Thyroid gland (tissue), 4 donors: ENCODE results near the gene BTBD3.

Source experiments
- CTCF ChIP-seq, 6 experiments: fragments of 200-600 bp in 3 of 6; fragments of 450-650 bp in 3 of 6; sonication (generic) in 3 of 6; IDR thresholded peaks; one replicate each; pipeline ENCODE4 v1.5.1; 2016 to 2019; ENCODE audit warnings: antibody characterized with exemption in 6 of 6, mild to moderate bottlenecking in 2 of 6, inconsistent platforms in 1 of 6, moderate library complexity in 1 of 6
- POLR2A ChIP-seq, 2 donors: fragments of 450-650 bp; IDR thresholded peaks; one replicate each; pipeline ENCODE4 v1.6.1; 2017; ENCODE audit warnings: antibody characterized with exemption in 2 of 2, mild to moderate bottlenecking in 2 of 2, moderate library complexity in 1 of 2

- TF ChIP-seq CTCF (IDR thresholded peaks at IDR 0.05): no peak
- no peak for TF ChIP-seq POLR2A (IDR thresholded peaks at IDR 0.05)
These were observed 7.2 kb downstream of the BTBD3 start for GRCh38 chr20:11924923-11925322.
